ENCODE data around the gene RPS19BP1. TPM values are rescaled to one million over a fixed set of nuclear protein-coding genes. Genes with fewer than 3 reads are reported as not detected.

The RPS19BP1 gene
- total and polyA plus RNA-seq, 12 donors, result 39.5 to 250 (median 153) TPM

DNA sequence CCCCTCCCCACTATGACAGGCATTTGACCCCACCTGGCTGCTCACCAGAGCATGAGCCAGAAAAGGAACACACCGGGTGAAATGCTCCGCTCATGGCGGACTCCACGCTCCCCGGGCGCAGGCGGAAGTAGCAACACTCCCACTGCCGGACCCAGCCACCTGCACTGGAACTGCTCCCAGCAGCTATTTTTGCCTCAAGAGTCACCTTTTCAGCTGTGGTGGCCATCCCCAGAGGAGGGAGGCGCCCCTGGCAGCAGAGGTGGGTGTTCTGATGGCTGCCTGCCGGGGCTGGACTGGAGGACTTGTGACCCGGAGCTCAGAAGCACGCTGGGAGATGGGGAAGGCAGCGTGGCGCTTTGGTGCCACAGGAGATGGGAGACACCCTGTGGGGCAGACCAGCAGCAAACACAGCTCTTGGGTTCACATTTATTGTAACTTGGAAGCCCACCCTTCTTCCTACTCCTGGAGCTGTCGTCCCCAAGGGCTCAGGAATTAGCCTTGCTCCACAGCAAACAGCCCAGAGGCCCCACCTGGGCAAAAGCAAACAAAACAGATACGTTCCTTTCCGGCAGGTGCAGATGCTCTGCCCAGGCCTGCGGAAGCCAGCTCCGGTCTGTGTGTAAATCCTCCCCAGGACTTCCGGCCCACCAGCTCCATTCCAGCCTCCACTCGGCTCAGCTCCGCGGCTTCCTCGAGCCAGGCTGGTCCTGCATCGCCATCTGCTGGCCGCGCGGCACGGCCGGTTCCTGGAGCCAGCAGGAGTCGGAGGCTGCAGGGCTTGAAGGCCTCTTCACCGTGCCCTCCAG, 3.7 kb downstream of the RPS19BP1 start:
- intact Hi-C loops (cut with DNase I), result loop anchor here (5.0 to 10.0 kb wide), 3 partner anchors 37 to 354 kb away; partner anchors contain the start of gene SYNGR1 (in 1 of the 2)
- peaks cover 33 to 74% of the 10 kb centered on the region in 2 donors for H3K4me1 ChIP-seq (replicated peaks in 1 of 2)
- 34 to 69% (median 35%) methylated on average over 14 to 32 of the region's 32 CpGs for WGBS, 4 donors

DNA sequence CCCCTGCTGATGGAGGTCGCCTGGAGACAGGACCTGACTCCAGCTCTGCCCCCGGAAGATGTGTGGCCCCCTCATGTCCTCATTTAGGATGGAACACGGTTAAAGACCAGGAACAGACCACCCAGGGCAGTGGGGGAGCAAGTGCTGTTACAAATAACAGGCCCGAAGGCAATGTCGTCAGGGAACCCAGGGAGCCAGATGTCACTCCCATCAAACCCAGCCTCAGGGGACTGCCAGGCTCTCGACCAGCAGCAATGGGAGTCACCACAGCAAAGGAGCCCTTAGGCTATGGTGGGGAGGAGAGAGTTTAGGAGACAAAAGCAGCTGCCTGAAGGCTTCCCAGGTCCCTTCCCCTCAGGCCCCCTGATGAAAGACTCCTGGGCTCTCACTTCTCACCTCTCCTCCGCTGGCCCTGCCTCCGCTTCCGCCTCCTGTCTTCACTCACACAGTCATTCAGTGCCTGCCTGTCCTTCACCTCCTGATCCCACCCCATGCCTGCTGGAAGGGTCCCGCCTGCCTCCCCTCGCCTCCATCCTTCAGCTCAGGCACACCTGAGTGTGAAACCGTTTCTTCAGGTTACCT, 4.4 kb downstream of the RPS19BP1 start:
- H3K36me3 ChIP-seq (replicated peaks in 1 of 2), result peaks cover 0 to 39% of the 10 kb centered on the region in 2 donors
- peak overlapping the region in 4 of 5 donors; percentile 7 to 60 (median 28) for H3K27ac ChIP-seq
- DNase-seq, result peak in 1 of 7 donors; percentile 69
- peaks cover 39 to 82% of the 10 kb centered on the region in 2 donors for H3K4me1 ChIP-seq (replicated peaks in 1 of 2)
- 62 to 80% (median 70%) methylated on average over 11 to 12 of the region's 12 CpGs for WGBS, 4 donors
- intact Hi-C loops (cut with DNase I), result loop anchor here (5.0 to 10.0 kb wide), 3 partner anchors 36 to 353 kb away; partner anchors contain the start of gene SYNGR1 (in 1 of the 2)
- no peak overlapping the region for H3K4me3 ChIP-seq
- no peaks in the 10 kb centered on the region for H3K9me3 ChIP-seq (replicated peaks in 1 of 3)
- TF ChIP-seq POLR2A (IDR thresholded peaks at IDR 0.05) (no peak), CTCF (IDR thresholded peaks at IDR 0.05) (no peak)
- H3K27me3 ChIP-seq, result no peaks in the 10 kb centered on the region

More for the DNA sequence above, 3.7 kb downstream of the RPS19BP1 start:
- peaks cover 0 to 34% of the 10 kb centered on the region in 2 donors for H3K36me3 ChIP-seq (replicated peaks in 1 of 2)
- H3K4me3 ChIP-seq, result no peak overlapping the region
- peak overlapping the region in 3 of 5 donors; percentile 30 to 60 (median 40) for H3K27ac ChIP-seq
- TF ChIP-seq POLR2A (IDR thresholded peaks at IDR 0.05), result peak in 1 of 2 donors; percentile 96
- peak; percentile 90 to 100 (median 98) for TF ChIP-seq CTCF (IDR thresholded peaks at IDR 0.05)
- no peaks in the 10 kb centered on the region for H3K9me3 ChIP-seq (replicated peaks in 1 of 3)
- peak; percentile 89 to 96 (median 93) for DNase-seq
- no peaks in the 10 kb centered on the region for H3K27me3 ChIP-seq

- H3K27ac ChIP-seq, result peak overlapping the region in 4 of 5 donors; percentile 7 to 60 (median 28)
- peak in 6 of 7 donors; percentile 44 to 81 (median 64) for DNase-seq
- no peaks in the 10 kb centered on the region for H3K27me3 ChIP-seq
- TF ChIP-seq CTCF (IDR thresholded peaks at IDR 0.05) (no peak), POLR2A (IDR thresholded peaks at IDR 0.05) (no peak)
- H3K4me1 ChIP-seq (replicated peaks in 1 of 2), result peaks cover 45 to 85% of the 10 kb centered on the region in 2 donors
- no peak overlapping the region for H3K4me3 ChIP-seq
- peaks cover 0 to 46% of the 10 kb centered on the region in 2 donors for H3K36me3 ChIP-seq (replicated peaks in 1 of 2)
- intact Hi-C loops (cut with DNase I), result loop anchor here (5.0 to 10.0 kb wide), 3 partner anchors 35 to 353 kb away; partner anchors contain the start of gene SYNGR1 (in 1 of the 2)
- 27 to 48% (median 41%) methylated on average over 2 to 6 of the region's 6 CpGs for WGBS, 4 donors
- H3K9me3 ChIP-seq (replicated peaks in 1 of 3), result no peaks in the 10 kb centered on the region
Observed at GRCh38 chr22:39527481-39527961, 5.0 kb downstream of the RPS19BP1 start.

- H3K36me3 ChIP-seq (replicated peaks in 1 of 2), result peaks cover 0 to 54% of the 10 kb centered on the region in 2 donors
- no peaks in the 10 kb centered on the region for H3K27me3 ChIP-seq
- no peaks in the 10 kb centered on the region for H3K9me3 ChIP-seq (replicated peaks in 1 of 3)
- H3K27ac ChIP-seq, result peak overlapping the region in 2 of 5 donors; percentile 16 to 60
- peaks cover 52 to 90% of the 10 kb centered on the region in 2 donors for H3K4me1 ChIP-seq (replicated peaks in 1 of 2)
- intact Hi-C loops (cut with DNase I), result loop anchor here (5.0 to 10.0 kb wide), 3 partner anchors 34 to 352 kb away; partner anchors contain the start of gene SYNGR1 (in 1 of the 2)
- no peak for DNase-seq
- 58 to 77% (median 68%) methylated on average over 4 of the region's 4 CpGs for WGBS, 4 donors
- TF ChIP-seq POLR2A (IDR thresholded peaks at IDR 0.05), result no peak
- TF ChIP-seq CTCF (IDR thresholded peaks at IDR 0.05), result no peak
- H3K4me3 ChIP-seq, result no peak overlapping the region
Observed at GRCh38 chr22:39526736-39527171, 5.8 kb downstream of the RPS19BP1 start.
